ENCODE results near the gene OR6Y1.

OR6Y1 gene

GRCh38 chr1:158506369-158506987 is 47.7 kb downstream of the OR6Y1 start:
- H3K4me3 ChIP-seq (ENCODE audit: low read depth, low read length): no peak overlapping the region
- H2AFZ ChIP-seq (ENCODE audit: low read length, unreplicated experiment): no peak overlapping the region
- no peaks in the 10 kb centered on the region for H3K79me2 ChIP-seq (ENCODE audit: control insufficient read depth, insufficient read depth, low read length, unreplicated experiment)
- no peaks in the 10 kb centered on the region for H3K36me3 ChIP-seq (ENCODE audit: insufficient read depth, low read length)
- H3K4me1 ChIP-seq (ENCODE audit: control insufficient read depth, insufficient read depth, low read length, unreplicated experiment): no peaks in the 10 kb centered on the region
- H3K27me3 ChIP-seq (ENCODE audit: insufficient read depth, low read length): peaks cover 18% of the 10 kb centered on the region
- no peak overlapping the region for H3K27ac ChIP-seq (ENCODE audit: low read depth, low read length)

DNA sequence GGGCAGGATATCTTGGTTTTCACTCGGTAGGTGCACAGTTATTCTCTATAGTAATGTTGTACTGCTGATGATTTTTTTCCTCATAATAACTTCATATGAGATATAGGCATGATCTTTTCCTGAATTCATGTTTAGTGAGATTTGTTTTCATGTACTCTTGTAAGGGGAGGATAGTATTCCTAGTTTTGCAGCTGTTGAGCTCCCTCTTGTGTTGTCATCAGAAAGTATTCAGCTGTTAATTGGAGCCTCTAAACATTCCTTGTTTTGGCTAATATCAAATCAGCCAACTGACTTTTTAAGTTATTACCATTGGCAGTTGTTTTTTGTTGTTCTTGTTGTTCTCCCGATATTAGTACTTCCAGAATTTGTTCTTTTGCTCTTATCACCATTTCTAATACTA is 57.8 kb downstream of the OR6Y1 start:
- no peak overlapping the region for H3K4me3 ChIP-seq (ENCODE audit: low read depth, low read length)
- no peaks in the 10 kb centered on the region for H3K36me3 ChIP-seq (ENCODE audit: insufficient read depth, low read length)
- no peaks in the 10 kb centered on the region for H3K4me1 ChIP-seq (ENCODE audit: control insufficient read depth, insufficient read depth, low read length, unreplicated experiment)
- no peak overlapping the region for H2AFZ ChIP-seq (ENCODE audit: low read length, unreplicated experiment)
- no peaks in the 10 kb centered on the region for H3K79me2 ChIP-seq (ENCODE audit: control insufficient read depth, insufficient read depth, low read length, unreplicated experiment)
- H3K27me3 ChIP-seq (ENCODE audit: insufficient read depth, low read length): peaks cover 18% of the 10 kb centered on the region
- no peak overlapping the region for H3K27ac ChIP-seq (ENCODE audit: low read depth, low read length)

GRCh38 chr1:158494796-158495195 is 59.4 kb downstream of the OR6Y1 start:
- Histone ChIP-seq H3K4me3 (ENCODE audit: low read depth, low read length) (no peak overlapping the region), H3K4me1 (ENCODE audit: control insufficient read depth, insufficient read depth, low read length, unreplicated experiment) (no peaks in the 10 kb centered on the region), H3K27ac (ENCODE audit: low read depth, low read length) (no peak overlapping the region), H2AFZ (ENCODE audit: low read length, unreplicated experiment) (no peak overlapping the region), H3K36me3 (ENCODE audit: insufficient read depth, low read length) (no peaks in the 10 kb centered on the region), H3K79me2 (ENCODE audit: control insufficient read depth, insufficient read depth, low read length, unreplicated experiment) (no peaks in the 10 kb centered on the region), H3K27me3 (ENCODE audit: insufficient read depth, low read length) (peaks cover 18% of the 10 kb centered on the region)

All from ACC112 (cell line).